ENCODE measurements around the gene SERPINI1. TPM values are rescaled to one million over a fixed set of nuclear protein-coding genes. Genes with fewer than 3 reads are reported as not detected.

The SERPINI1 gene
- total RNA-seq, 1 experiment from 2014 or later, result 8.0 TPM

- Histone ChIP-seq H3K9me3 (ENCODE audit: control insufficient read depth, insufficient read depth, low read depth, low read length) (no peaks in the 10 kb centered on the region), H3K36me3 (ENCODE audit: control insufficient read depth, insufficient read depth, low read length) (no peaks in the 10 kb centered on the region), H3K27me3 (ENCODE audit: control insufficient read depth, insufficient read depth, low read length) (no peaks in the 10 kb centered on the region), H3K4me3 (ENCODE audit: low read depth in 2 of 2, low read length in 2 of 2) (no peak overlapping the region), H3K4me1 (ENCODE audit: control insufficient read depth, insufficient read depth, low read length) (no peaks in the 10 kb centered on the region), H3K27ac (ENCODE audit: low read length) (no peak overlapping the region)
- ChIA-PET CTCF (no interaction called here), POLR2A (no interaction called here)
- intact Hi-C loops (cut with micrococcal nuclease; ENCODE audit: unreplicated experiment), result no loop called here
- no peak for ATAC-seq
- in situ Hi-C loops (cut with HindIII; ENCODE audit: low pct_unique_long_range_greater_than_20kb, low sequenced_read_pairs), result no loop called here
- BruUV-seq (replicated peaks), result no TSS peak
- DNase-seq (ENCODE audit: low read depth, low spot score), result no peak
- TF ChIP-seq CTCF (IDR thresholded peaks at IDR 0.05) (no peak), POLR2AphosphoS5 (IDR thresholded peaks at IDR 0.05; ENCODE audit: low read depth, low read length) (no peak), SIN3A (IDR thresholded peaks at IDR 0.05; ENCODE audit: borderline replicate concordance, insufficient read depth, low read depth, low read length) (no peak)
Observed at GRCh38 chr3:167810236-167810635, 74.7 kb downstream of the SERPINI1 start.

GRCh38 chr3:167811031-167811430 lies 75.5 kb downstream of the SERPINI1 start:
- in situ Hi-C loops (cut with HindIII; ENCODE audit: low pct_unique_long_range_greater_than_20kb, low sequenced_read_pairs), result no loop called here
- Histone ChIP-seq H3K4me3 (ENCODE audit: low read depth in 2 of 2, low read length in 2 of 2) (no peak overlapping the region), H3K27me3 (ENCODE audit: control insufficient read depth, insufficient read depth, low read length) (no peaks in the 10 kb centered on the region), H3K27ac (ENCODE audit: low read length) (no peak overlapping the region), H3K9me3 (ENCODE audit: control insufficient read depth, insufficient read depth, low read depth, low read length) (no peaks in the 10 kb centered on the region), H3K4me1 (ENCODE audit: control insufficient read depth, insufficient read depth, low read length) (no peaks in the 10 kb centered on the region), H3K36me3 (ENCODE audit: control insufficient read depth, insufficient read depth, low read length) (no peaks in the 10 kb centered on the region)
- TF ChIP-seq SIN3A (IDR thresholded peaks at IDR 0.05; ENCODE audit: borderline replicate concordance, insufficient read depth, low read depth, low read length) (no peak), POLR2AphosphoS5 (IDR thresholded peaks at IDR 0.05; ENCODE audit: low read depth, low read length) (no peak), CTCF (IDR thresholded peaks at IDR 0.05) (no peak), TCF7L2 (IDR thresholded peaks at IDR 0.05; ENCODE audit: low read depth, low read length) (no peak), REST (IDR thresholded peaks at IDR 0.05; ENCODE audit: insufficient read depth in 1 of 2, low read depth in 2 of 2, low read length in 1 of 2) (no peak)
- ChIA-PET CTCF (no interaction called here), POLR2A (no interaction called here)
- no TSS peak for BruUV-seq (replicated peaks)
- DNase-seq (ENCODE audit: low read depth, low spot score), result no peak
- intact Hi-C loops (cut with micrococcal nuclease; ENCODE audit: unreplicated experiment), result no loop called here
- no peak for ATAC-seq
